Measurements from ENCODE around the gene MYH15. TPM values are rescaled to one million over a fixed set of nuclear protein-coding genes. Genes with fewer than 3 reads are reported as not detected.

The MYH15 gene
- total RNA-seq (2021; ENCODE audit: unreplicated experiment) (1.2 TPM), Bru-seq, nascent RNA (percentile 33 among the genes with signal in this experiment), BruChase-seq, experiment 1, labeled RNA remaining after a 2-hour chase (percentile 32 among the genes with signal in this experiment), BruChase-seq, experiment 2, labeled RNA remaining after a 6-hour chase (percentile 33 among the genes with signal in this experiment)
- polyA plus RNA-seq (2012; ENCODE audit: insufficient read length), result 0.40 TPM
- long read RNA-seq, partial matches to known transcripts, result 1 of 5 reads
- long read RNA-seq, other reads (novel, unspliced or antisense), result 4 of 5 reads

DNA sequence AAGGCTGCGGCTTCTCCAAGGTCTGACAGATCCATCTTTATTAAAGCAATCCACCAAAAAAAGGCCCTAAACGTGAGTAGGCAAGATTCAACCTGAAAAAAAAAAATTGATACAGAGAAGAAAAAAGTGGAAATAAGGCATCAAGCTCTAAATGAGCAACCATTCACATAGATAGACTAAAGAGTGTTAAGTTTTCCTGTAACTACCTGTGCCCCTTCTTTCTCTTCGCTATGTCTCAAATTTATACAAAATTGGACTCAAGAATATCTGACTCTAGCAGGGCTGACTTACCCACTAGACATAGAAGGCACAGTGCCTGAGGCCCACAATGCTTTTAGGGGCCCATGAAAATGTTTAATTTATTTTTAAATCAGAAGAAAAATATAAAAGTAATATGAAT, at the start of gene MYH15:
MYH15 (minus strand) TSS at position 101 of the 400 bp plus-strand sequence; CDS start at position 35, 66 bp downstream.
- no peak for ATAC-seq
- POLR2A ChIA-PET, result no interaction called here
- Histone ChIP-seq H3K27ac (ENCODE audit: low read length) (no peak within 1 kb of the TSS), H3K9me3 (ENCODE audit: control insufficient read depth, insufficient read depth, low read depth, low read length) (no peaks in the 10 kb centered on the region), H3K4me3 (ENCODE audit: low read depth in 2 of 2, low read length in 2 of 2) (no peak within 1 kb of the TSS), H3K27me3 (ENCODE audit: control insufficient read depth, insufficient read depth, low read length) (peaks cover 2% of the 10 kb centered on the region; the same call in 1 of the 2 replicates), H3K36me3 (ENCODE audit: control insufficient read depth, insufficient read depth, low read length) (no peaks in the 10 kb centered on the region), H3K4me1 (ENCODE audit: control insufficient read depth, insufficient read depth, low read length) (no peaks in the 10 kb centered on the region)
- CTCF ChIA-PET, result no interaction called here
- TF ChIP-seq CTCF (IDR thresholded peaks at IDR 0.05) (no peak), TCF7L2 (IDR thresholded peaks at IDR 0.05; ENCODE audit: low read depth, low read length) (no peak), SIN3A (IDR thresholded peaks at IDR 0.05; ENCODE audit: borderline replicate concordance, insufficient read depth, low read depth, low read length) (no peak), REST (IDR thresholded peaks at IDR 0.05; ENCODE audit: insufficient read depth in 1 of 2, low read depth in 2 of 2, low read length in 1 of 2) (no peak), POLR2AphosphoS5 (IDR thresholded peaks at IDR 0.05; ENCODE audit: low read depth, low read length) (no peak)
- intact Hi-C loops (cut with micrococcal nuclease; ENCODE audit: unreplicated experiment) (no loop called here), in situ Hi-C loops (cut with HindIII; ENCODE audit: low pct_unique_long_range_greater_than_20kb, low sequenced_read_pairs) (no loop called here)
- no TSS peak for BruUV-seq (replicated peaks)
- no peak for DNase-seq (ENCODE audit: low read depth, low spot score)

- H3K27me3 ChIP-seq (ENCODE audit: control insufficient read depth, insufficient read depth, low read length), result no peaks in the 10 kb centered on the region
- TF ChIP-seq CTCF (IDR thresholded peaks at IDR 0.05) (no peak), REST (IDR thresholded peaks at IDR 0.05; ENCODE audit: insufficient read depth in 1 of 2, low read depth in 2 of 2, low read length in 1 of 2) (no peak), SIN3A (IDR thresholded peaks at IDR 0.05; ENCODE audit: borderline replicate concordance, insufficient read depth, low read depth, low read length) (no peak), TCF7L2 (IDR thresholded peaks at IDR 0.05; ENCODE audit: low read depth, low read length) (no peak), POLR2AphosphoS5 (IDR thresholded peaks at IDR 0.05; ENCODE audit: low read depth, low read length) (no peak)
- no peak overlapping the region for H3K27ac ChIP-seq (ENCODE audit: low read length)
- no TSS peak for BruUV-seq (replicated peaks)
- peaks cover 3% of the 10 kb centered on the region for H3K4me1 ChIP-seq (ENCODE audit: control insufficient read depth, insufficient read depth, low read length)
- ChIA-PET POLR2A (no interaction called here), CTCF (no interaction called here)
- no peak for DNase-seq (ENCODE audit: low read depth, low spot score)
- H3K4me3 ChIP-seq (ENCODE audit: low read depth in 2 of 2, low read length in 2 of 2), result no peak overlapping the region
- in situ Hi-C loops (cut with HindIII; ENCODE audit: low pct_unique_long_range_greater_than_20kb, low sequenced_read_pairs) (no loop called here), intact Hi-C loops (cut with micrococcal nuclease; ENCODE audit: unreplicated experiment) (no loop called here)
- H3K9me3 ChIP-seq (ENCODE audit: control insufficient read depth, insufficient read depth, low read depth, low read length), result no peaks in the 10 kb centered on the region
- no peak for ATAC-seq
- peaks cover 68% of the 10 kb centered on the region for H3K36me3 ChIP-seq (ENCODE audit: control insufficient read depth, insufficient read depth, low read length)
Measured at GRCh38 chr3:108555966-108556581, 45.7 kb upstream of the MYH15 start.
